Left ventricle myocardium inferior (tissue), 1 donor: ENCODE results near the gene LHFPL6. TPM values are rescaled to one million over a fixed set of nuclear protein-coding genes. Genes with fewer than 3 reads are reported as not detected.

Experiments used
- DNase-seq: peaks from one replicate; pipeline ENCODE4 v3.0.0-alpha.2; 2020
- H3K27ac ChIP-seq: fragments of 200-600 bp; replicated peaks from 2 replicates; pipeline ENCODE4 v1.8.0; 2021
- H3K27me3 ChIP-seq: fragments of 200-600 bp; 2 replicates; pipeline ENCODE4 v1.8.0; 2021; ENCODE audit warnings: low read depth
- H3K36me3 ChIP-seq: fragments of 200-600 bp; 2 replicates; pipeline ENCODE4 v1.8.0; 2021
- H3K4me1 ChIP-seq: fragments of 200-600 bp; 2 replicates; pipeline ENCODE4 v1.8.0; 2021
- H3K4me3 ChIP-seq: fragments of 200-600 bp; 2 replicates; pipeline ENCODE4 v1.8.0; 2021; ENCODE audit warnings: mild to moderate bottlenecking, moderate library complexity
- H3K9me3 ChIP-seq: fragments of 200-600 bp; replicated peaks from 2 replicates; pipeline ENCODE4 v1.8.0; 2021
- CTCF ChIP-seq: fragments of 200-600 bp; IDR thresholded peaks from 2 replicates; pipeline ENCODE4 v1.8.0; 2021; ENCODE audit warnings: antibody characterized with exemption, mild to moderate bottlenecking, borderline replicate concordance
- intact Hi-C: fragments of 100-400 bp; cut with micrococcal nuclease; formaldehyde crosslinking; loops from one replicate; pipeline ENCODE4 v1.11.0; 2022
- total RNA-seq: library from RNA; stranded (reverse); fragmentation: NEBNext Ultra II Directional; extraction: Animal tissue kit (Norgen Biotek cat#: 25700); gene quantifications from one replicate; pipeline ENCODE4 v1.2.1, GENCODE V29; 2021
- donor health status: DM: no; HTN: yes; CAD: no; lungs with severe emphysema.

Gene LHFPL6
- total RNA-seq, 1 donor from 2014 or later = 51.4 TPM

GRCh38 chr13:39369161-39369890, 233.7 kb downstream of the LHFPL6 start:
- H3K4me1 ChIP-seq = peaks cover 71% of the 10 kb centered on the region
- H3K36me3 ChIP-seq = no peaks in the 10 kb centered on the region
- no peak for DNase-seq
- no peak overlapping the region for H3K4me3 ChIP-seq
- TF ChIP-seq CTCF = no peak
- peak overlapping the region; percentile 35 for H3K27ac ChIP-seq
- no peaks in the 10 kb centered on the region for H3K9me3 ChIP-seq
- H3K27me3 ChIP-seq = no peaks in the 10 kb centered on the region
- intact Hi-C loops = no loop called here

- no peaks in the 10 kb centered on the region for H3K27me3 ChIP-seq
- intact Hi-C loops = no loop called here
- TF ChIP-seq CTCF = no peak
- H3K36me3 ChIP-seq = no peaks in the 10 kb centered on the region
- no peak overlapping the region for H3K27ac ChIP-seq
- no peaks in the 10 kb centered on the region for H3K9me3 ChIP-seq
- H3K4me1 ChIP-seq = peaks cover 63% of the 10 kb centered on the region
- no peak for DNase-seq
- H3K4me3 ChIP-seq = no peak overlapping the region
These were observed 237.1 kb downstream of the LHFPL6 start for GRCh38 chr13:39365879-39366278.

GRCh38 chr13:39364947-39365468, 238.0 kb downstream of the LHFPL6 start:
- Histone ChIP-seq H3K9me3 (no peaks in the 10 kb centered on the region), H3K4me1 (peaks cover 54% of the 10 kb centered on the region), H3K4me3 (no peak overlapping the region), H3K27ac (no peak overlapping the region), H3K27me3 (no peaks in the 10 kb centered on the region), H3K36me3 (no peaks in the 10 kb centered on the region)
- intact Hi-C loops = no loop called here
- DNase-seq = no peak
- no peak for TF ChIP-seq CTCF

- Histone ChIP-seq H3K36me3 (no peaks in the 10 kb centered on the region), H3K27me3 (no peaks in the 10 kb centered on the region), H3K4me1 (peaks cover 40% of the 10 kb centered on the region), H3K9me3 (no peaks in the 10 kb centered on the region), H3K4me3 (no peak overlapping the region), H3K27ac (peak overlapping the region; percentile 39)
- no peak for TF ChIP-seq CTCF
- no peak for DNase-seq
- intact Hi-C loops = no loop called here
These were observed 239.6 kb downstream of the LHFPL6 start for GRCh38 chr13:39363382-39363772.

GRCh38 chr13:39362652-39363381, 240.2 kb downstream of the LHFPL6 start:
- TF ChIP-seq CTCF = no peak
- H3K36me3 ChIP-seq = no peaks in the 10 kb centered on the region
- intact Hi-C loops = no loop called here
- no peak overlapping the region for H3K4me3 ChIP-seq
- peaks cover 5% of the 10 kb centered on the region for H3K9me3 ChIP-seq
- peaks cover 40% of the 10 kb centered on the region for H3K4me1 ChIP-seq
- peak overlapping the region; percentile 39 for H3K27ac ChIP-seq
- no peak for DNase-seq
- H3K27me3 ChIP-seq = no peaks in the 10 kb centered on the region
